Stimulated activated CD8-positive, alpha-beta memory T cell treated with anti-CD3 and anti-CD28 coated beads, Interleukin-12 subunit alpha, Interleukin-12 subunit beta, amount 100 ng/mL, for 24 hours (primary cell): ENCODE measurements around the gene RPS8.
"Not testable (repeated sequence)": the region's sequence is repeated elsewhere in the genome, so short reads cannot be mapped to it uniquely, and the experiment has no call there.

Source experiments
- DNase-seq: peaks from one replicate; pipeline ENCODE4 v3.0.0-alpha.2; 2020; ENCODE audit errors: extremely low read depth

The RPS8 gene

DNA sequence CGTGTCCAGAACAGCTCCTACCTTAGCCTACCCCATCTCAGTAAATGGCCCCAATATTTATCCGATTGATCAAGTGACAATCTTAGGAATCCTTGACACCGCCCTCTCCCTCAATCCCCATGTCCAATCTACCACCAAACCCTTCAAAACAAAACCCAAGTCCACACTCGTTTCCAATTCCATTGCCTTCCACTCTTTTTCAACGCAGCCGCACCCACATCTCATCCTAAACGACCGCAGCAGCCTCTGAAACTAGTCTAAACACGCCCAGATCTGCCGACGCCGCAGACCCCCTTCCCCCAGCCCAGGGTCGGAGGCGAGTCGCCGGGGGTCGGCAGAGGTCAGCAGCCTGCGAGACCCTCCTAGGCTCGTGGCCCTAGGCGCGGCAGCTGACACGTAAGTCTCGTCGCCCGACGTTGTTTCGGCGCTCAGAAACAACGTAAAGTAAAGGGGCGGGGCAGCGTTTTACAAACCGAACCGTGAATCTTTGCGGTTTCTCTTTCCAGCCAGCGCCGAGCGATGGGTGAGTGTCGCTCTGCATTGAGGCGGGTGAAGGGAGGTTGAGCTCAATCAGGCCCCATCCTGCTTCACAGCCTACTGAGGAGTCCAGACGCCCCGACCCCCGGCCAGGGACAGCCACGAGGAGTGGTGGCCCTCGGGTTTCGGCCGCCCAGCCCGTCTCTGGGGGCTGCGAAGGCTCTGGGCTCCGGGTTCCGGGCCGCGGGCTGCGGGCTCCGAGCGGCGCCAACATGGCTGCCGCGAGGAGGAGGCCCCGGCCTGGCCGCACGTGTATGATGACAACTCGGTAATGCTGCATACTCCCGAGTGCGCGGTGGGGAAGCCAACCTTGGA, at the start of gene RPS8:
Gene RPS8 (plus strand): TSS at position 463 of the 852 bp plus-strand sequence. CDS start 57 bp downstream, at position 520.
- peak; percentile 86 for DNase-seq

DNA sequence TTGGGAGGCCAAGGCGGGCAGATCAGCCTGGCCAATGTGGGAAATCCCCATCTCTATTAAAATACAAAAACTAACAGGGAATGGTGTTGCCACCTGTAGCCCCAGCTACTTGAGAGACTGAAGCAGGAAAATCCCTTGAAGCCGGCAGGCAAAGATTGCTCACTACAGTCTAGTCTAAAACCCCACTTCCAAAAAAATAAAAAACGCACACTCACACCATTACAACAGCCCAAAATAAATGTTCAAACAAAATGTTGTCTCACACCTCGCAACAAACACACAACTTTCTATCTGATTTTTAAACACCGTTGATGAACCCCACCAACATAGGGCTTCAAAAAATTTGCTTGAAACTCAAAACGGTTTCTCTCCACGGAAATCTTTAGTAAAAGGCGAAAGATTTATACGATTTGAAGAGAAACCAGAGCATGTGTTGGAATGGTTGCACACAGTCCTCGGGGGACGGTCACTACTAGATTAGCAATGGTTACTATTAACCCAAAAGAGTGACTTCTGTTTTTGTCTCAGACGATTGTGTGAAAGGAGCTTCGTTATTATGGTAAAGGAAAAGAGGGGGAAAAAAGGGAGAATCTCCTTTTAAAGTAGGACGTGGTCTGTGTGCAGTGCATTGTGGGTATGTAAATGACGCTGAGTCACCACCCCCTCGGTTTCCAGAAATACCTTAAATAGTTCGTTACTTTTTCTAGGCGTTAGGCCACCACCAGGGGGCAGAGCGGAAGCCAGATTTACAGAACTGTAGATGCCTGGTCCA, 44.4 kb upstream of the RPS8 start, which contains the start of gene RNU5D-1:
Gene RNU5D-1 (minus strand): TSS at position 430 of the 772 bp plus-strand sequence.
- DNase-seq: peak; percentile 88

DNA sequence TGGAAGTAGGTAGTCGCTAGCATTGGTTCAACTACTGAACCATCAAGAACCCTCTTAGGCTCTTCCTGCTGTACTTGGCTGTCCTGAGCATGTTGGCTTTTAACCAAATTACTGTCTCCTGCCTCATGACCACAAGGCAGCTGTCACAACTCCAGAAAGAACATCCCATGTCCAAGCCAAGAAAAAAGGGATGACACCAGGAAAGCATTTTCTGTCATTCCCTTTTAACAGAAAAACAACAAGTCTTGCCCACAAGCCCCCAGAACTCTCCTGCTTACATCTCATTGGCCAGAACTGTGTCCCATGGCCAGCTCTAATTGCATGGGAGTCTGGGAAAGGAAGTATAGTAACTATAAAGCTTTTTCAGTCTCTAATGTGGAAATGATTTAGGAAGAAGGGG, 42.0 kb upstream of the RPS8 start:
- DNase-seq: no peak

- no peak for DNase-seq
These were observed 41.6 kb upstream of the RPS8 start for GRCh38 chr1:44733784-44734183.

GRCh38 chr1:44735992-44736391, 39.3 kb upstream of the RPS8 start:
- DNase-seq: no peak

- DNase-seq: not testable (repeated sequence)
These were observed 36.4 kb upstream of the RPS8 start for GRCh38 chr1:44738953-44739306.

GRCh38 chr1:44739307-44740178, 35.8 kb upstream of the RPS8 start, which contains the start of gene KIF2C:
KIF2C (plus strand) TSS chr1:44739837; CDS start chr1:44739933, 96 bp downstream.
- DNase-seq: peak; percentile 93

DNA sequence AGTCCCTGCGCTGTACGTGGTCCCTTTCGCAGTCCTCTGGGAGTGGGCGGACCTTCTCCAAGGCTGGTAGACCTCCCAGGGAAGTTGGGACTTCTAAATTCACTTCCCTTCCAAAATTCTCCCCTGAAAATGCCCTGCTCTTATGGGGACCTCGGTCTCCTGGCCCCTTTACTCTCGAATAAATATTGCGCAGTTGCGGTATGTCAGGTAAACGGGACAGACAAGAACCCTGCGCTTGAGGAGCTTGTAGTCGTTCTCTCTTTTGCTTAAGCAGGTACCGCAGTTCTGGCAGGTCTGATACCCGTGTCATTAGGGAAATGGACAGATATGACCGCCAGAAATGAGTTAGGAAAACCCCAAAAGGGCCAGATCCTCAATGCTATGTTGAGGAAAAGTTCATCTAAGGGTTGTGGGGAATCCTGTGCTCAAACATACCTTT, 35.1 kb upstream of the RPS8 start:
- DNase-seq: no peak

DNA sequence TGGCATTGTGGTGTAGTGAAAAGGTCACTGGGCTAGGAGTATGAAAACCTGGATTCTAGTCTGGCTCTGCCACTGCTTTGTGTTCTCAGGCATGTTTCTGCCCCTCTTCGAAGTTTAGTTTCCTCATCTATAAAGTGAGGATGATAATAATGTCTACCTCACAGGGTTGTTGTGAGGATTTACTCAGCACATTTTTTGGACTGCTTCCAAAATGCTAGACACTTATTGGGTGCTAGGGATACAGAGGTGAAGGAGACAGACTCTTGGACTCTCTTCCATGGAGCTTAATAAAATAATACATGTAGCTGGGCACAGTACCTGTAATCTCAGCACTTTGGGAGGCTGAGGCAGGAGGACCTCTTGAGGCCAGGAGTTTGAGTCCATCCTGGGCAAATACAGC, 32.1 kb upstream of the RPS8 start:
- no peak for DNase-seq

- no peak for DNase-seq
These were observed 27.5 kb upstream of the RPS8 start for GRCh38 chr1:44747878-44748277.

DNA sequence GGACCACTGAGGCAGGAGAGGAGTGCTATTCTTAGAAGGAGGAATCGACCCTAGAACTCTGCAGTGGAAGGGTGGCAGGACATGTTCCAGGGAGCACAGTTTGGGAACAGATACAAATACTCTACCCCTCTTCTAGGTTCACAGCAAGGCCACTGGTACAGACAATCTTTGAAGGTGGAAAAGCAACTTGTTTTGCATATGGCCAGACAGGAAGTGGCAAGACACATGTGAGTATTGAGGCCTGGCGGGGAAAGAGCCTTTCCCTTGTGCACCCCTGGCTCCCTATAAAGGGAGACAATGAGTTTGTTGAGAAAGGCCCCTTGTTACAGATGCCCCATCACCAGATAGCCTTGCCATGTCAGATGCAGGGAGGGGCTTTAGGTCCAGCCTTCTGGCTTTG, 17.9 kb upstream of the RPS8 start:
- DNase-seq: no peak

DNA sequence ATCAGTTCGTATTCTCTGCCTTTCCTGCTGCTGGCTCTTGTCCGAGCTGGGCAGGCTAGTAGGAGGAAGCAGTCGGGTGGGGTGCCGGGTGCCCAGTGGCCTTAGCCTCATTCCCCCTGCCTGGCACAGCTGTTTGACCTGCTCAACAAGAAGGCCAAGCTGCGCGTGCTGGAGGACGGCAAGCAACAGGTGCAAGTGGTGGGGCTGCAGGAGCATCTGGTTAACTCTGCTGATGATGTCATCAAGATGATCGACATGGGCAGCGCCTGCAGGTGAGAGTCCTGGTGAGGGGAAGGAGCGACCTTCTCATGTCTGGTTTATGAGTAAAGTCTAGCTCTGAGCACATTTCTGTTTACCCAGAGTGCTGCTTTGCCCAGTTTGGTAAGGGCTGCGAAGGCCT, 16.3 kb upstream of the RPS8 start:
- no peak for DNase-seq

- no peak for DNase-seq
These were observed 14.5 kb upstream of the RPS8 start for GRCh38 chr1:44760876-44761275.

DNA sequence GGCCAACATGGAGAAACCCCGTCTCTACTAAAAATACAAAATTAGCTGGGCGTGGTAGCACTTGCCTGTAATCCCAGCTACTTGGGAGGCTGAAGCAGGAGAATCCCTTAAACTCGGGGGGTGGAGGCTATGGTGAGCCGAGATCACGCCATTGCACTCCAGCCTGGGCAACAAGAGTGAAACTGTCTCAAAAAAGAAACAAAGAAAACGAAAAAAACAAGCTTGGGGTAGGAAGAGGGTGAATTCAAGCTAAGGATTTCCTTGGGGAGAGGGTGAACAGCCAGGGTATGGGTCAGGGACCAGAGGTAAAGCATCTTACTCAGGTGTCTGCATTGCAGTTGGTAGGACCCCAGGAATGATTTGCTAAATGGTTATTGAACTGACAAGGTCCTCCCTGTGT, 8.9 kb upstream of the RPS8 start:
- DNase-seq: not testable (repeated sequence)

- DNase-seq: no peak
These were observed 790 bp downstream of the RPS8 start for GRCh38 chr1:44775930-44776729.

DNA sequence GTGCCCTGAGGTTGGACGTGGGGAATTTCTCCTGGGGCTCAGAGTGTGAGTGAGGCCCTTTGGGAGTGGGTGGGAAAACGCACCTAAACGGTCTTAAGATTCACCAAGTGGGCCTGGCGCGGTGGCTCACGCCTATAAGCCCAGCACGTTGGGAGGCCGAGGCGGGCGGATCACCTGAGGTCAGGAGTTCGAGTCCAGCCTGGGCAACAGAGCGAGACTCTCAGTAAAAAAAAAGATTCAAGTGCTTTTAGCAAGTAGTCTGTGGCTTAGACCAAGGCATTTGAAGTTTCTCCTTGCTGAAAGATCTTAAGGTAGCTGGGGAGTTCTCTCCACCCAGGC, 1.4 kb downstream of the RPS8 start:
- no peak for DNase-seq

DNA sequence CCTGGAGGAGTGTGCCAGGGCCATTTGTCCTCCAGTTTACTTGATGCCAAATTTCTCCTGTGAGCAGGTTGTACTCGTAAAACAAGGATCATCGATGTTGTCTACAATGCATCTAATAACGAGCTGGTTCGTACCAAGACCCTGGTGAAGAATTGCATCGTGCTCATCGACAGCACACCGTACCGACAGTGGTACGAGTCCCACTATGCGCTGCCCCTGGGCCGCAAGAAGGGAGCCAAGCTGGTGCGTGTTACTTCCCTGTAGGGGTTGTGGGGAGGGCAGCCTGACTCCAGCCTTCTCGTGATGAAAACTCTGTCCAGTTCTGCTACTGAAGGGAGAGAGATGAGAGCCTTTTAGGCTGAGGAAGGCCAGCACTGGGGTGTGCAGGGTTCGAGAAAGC, 2.2 kb downstream of the RPS8 start:
- DNase-seq: no peak

- DNase-seq: no peak
These were observed 2.8 kb downstream of the RPS8 start for GRCh38 chr1:44777969-44778635.

DNA sequence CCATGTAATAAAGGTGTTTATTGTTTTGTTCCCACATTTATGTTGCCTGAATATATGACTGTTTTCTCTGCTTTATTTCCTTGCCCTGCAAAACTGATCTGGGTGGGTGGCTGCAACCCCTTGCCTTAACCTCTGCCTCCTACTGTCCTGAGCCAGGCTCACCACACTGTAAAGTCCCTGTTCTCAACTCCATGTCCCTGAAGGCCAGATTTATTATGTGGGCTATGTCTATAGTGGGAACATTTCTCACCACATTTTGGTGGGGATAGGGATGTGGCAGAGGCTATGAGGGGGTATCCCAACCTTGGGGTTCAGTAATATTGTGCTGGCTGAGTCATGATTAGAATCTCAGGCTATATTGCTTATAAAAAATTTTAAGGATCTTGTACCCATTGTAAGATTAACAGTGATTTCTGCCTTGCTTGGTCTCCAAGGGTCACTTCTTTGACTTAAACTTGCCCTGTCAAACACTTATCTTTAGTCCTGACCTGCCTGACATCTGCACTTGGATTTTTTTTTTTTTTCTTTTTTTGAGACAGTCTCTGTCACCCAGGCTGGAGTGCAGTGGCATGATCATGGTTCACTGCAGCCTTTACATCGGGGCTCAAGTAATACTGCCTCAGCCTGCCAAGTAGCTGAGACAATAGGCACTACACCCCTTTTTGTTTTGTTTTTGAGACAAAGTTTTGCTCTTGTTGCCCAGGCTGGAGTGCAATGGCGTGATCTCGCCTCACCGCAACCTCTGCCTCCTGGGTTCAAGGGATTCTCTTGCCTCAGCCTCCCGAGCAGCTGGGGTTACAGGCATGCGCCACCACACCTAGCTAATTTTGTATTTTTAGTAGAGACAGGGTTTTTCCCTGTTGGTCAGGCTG, 3.6 kb downstream of the RPS8 start:
- DNase-seq: no peak
